Stimulated activated CD4-positive, alpha-beta T cell treated with anti-CD3 and anti-CD28 coated beads, TNF-alpha, amount 100 ng/mL, for 4 hours (primary cell): Measurements from ENCODE around the gene GRIK4.

Experiments used
- DNase-seq, 3 experiments: peaks; one replicate each; pipeline ENCODE4 v3.0.0-alpha.2; 2020; ENCODE audit warnings: low read depth in 3 of 3

GRIK4 gene

DNA sequence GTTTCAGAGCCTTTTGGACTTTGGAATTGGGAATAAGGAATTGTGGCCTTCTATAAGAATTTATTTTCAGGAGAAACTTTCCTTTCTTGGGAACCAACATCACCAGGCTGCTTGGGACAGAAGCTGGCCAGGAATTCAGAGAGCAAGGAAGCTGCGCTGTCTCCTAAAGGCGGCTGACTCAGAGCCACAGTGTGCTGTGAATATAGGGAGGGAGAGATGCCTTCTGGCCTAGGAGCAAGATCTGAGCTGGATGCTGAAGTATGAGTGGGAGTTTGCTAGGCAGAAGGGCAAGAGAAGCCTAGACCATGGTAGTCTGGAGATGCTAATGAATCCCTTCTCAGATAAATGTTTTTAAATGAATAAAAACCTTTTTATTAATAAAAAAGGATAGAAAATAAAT is 298.7 kb downstream of the GRIK4 start:
- no peak for DNase-seq

DNA sequence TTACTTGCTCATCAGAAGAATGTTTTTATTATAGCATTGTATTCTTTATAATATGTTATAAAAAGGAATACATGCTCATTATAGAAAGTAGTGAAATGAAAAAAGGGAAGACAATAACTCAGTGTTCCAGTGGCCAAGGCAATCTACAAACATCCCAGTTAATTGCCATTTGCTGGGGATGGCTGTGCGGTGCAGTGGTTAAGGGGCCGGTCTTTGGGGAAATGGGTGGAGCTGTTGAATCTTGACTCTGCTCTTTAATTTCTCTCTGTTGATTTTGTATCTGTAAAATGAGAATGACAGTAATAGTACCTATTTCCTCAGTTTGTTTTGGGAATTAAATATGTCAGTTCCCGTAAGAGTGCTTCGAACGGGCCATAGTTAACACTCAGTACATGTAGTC is 299.7 kb downstream of the GRIK4 start:
- DNase-seq = no peak

- no peak for DNase-seq
Measured at GRCh38 chr11:120811731-120812130, 300.2 kb downstream of the GRIK4 start.

GRCh38 chr11:120814531-120815318 is 303.2 kb downstream of the GRIK4 start:
- no peak for DNase-seq

DNA sequence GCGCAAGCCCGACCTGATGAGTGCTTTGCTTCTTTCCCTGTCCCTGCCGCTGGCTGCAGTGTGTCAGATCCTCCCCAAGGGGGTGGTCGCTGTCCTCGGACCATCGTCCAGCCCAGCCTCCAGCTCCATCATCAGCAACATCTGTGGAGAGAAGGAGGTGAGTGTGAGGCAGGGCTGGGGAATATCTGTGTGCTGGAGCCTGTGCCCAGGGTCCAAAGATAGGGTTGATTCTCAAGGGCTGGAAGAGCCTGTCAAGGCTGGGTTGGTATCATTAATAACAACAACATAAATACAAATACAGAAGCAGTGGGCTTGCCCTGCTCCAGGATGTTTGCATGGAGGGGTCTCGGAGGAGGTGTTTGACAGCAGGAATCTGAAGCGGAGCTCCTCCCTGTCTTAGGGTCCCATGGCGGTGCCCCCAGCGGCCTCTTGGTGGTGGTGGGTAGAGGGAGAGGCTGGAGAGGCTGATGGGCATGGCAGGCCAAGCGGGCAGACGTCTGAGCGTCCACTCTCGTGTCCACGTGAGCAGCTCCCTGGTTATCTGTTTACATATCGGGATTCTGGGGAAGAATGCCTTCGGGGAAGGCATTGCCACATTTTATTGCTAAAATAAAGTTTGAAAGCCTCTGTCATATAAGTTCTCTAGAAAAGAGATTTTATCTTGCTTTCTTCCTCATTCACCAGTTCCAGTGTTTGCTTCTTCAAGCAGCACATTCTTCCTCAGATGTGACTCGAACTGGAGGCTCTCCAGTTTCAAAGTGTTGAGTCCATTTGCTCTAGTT is 304.0 kb downstream of the GRIK4 start:
- no peak for DNase-seq

GRCh38 chr11:120816176-120816575 is 304.6 kb downstream of the GRIK4 start:
- DNase-seq = no peak

DNA sequence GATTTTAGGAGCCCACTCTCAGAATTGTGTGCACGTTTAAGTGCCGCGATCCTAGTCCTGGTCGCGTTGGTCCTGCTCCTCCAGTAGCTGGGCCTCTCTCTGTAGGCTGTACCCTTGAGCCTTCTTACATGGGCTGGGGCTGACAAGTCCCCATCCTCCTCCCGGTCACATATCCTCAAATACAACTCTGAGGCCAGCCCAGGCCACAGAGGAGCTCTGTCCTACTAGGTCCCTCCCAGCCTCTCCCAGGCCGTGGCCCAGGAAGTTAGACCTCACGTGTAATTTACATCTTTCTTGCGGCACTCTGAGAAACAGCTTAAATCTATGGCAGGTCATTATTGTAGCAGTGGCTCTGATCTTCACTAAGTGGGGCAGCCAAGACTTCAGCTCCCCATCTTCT is 305.2 kb downstream of the GRIK4 start:
- no peak for DNase-seq

GRCh38 chr11:120817158-120817557 is 305.6 kb downstream of the GRIK4 start:
- DNase-seq = no peak

DNA sequence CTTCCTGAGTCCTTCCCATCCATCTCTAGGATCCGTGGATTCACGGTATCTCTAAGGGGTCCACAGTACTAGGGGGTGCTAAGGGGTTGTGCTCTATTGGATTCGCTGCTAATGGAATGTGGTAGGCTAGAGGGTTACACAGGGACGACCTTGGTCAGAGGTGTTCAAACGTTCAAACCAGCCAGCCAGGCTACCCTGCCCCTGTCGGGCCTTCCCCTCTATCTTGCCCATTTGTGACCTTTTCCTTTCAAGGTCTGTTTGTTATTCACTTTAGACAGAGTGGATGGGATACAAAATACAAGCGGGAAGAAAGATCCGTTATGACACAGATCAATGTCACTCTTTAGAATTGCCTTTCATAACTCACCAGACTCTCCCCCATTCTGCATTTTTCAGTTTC is 306.5 kb downstream of the GRIK4 start:
- no peak for DNase-seq

DNA sequence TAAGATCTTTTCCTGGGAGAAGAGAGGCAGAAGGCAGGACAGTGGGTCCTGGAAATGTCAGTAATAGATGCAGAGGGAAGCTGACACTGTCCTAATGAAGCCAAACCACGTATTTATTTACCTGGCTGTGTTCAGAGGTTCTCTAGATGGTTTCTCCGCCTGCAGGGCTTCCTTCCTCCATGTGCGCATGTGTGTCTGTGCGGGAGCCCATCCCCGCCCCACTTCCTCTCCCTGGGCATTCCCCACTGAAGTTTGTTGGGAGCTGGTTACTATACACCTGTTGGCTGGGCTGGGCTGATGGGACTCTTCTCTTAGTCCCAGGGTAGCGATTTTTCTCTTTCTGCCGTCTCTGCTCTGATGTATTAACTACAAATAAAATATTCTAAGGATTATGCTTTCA is 307.5 kb downstream of the GRIK4 start:
- DNase-seq = no peak

DNA sequence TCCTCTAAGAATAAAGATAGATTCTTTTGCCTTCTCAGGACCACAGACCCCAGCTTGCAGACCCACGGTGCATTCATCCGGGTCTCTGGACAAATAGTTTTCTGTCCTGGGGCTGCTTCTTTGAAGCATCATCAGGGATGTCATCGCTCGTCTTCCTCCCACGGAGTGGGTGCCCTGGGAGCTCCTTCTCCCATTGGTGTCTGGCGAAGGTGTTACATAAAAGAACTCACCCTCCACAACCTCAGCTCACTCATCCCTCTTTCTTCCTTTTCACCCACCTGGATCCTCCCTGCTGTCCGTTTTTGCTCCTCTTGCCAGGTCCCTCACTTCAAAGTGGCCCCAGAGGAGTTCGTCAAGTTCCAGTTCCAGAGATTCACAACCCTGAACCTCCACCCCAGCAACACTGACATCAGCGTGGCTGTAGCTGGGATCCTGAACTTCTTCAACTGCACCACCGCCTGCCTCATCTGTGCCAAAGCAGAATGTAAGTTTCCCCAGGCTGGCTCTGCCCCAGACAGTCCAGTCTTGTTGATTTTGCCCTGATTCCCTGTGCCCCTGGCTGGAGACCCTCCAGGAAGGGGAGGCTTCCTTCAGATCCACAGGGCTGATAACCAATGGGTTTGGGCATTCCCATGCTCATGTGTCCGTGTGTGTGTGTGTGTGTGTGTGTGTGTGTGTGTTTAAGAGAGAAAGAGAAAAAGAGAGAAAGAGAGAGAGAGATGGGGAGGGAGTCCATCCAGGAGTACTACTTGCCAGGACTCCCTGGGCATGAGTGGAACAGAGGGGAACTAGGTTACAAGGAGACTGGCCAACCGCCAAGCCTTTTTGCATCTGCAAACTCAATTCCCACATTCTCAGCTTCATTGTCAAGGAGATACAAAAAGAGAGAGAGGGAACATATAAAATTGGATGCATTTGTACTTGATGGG is 308.2 kb downstream of the GRIK4 start:
- DNase-seq = no peak

DNA sequence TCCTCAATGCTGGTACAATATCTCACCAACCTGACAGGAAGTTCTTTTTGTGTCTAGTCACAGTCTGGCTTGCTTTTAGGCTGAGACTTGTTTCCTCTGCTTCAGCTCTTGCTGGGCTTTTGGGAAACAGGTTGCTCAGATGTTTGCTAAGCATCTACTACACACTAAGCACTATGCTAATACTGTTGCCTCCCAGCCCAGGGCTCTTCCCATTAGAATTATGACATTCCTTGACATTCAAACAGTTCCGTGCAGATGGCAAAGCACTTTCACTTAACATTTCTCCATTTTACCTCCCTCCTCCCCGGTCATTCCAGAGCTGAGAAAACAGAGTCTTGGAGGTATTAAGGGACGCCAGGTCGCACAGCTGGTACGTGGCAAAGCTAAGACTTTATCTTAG is 311.6 kb downstream of the GRIK4 start:
- no peak for DNase-seq

DNA sequence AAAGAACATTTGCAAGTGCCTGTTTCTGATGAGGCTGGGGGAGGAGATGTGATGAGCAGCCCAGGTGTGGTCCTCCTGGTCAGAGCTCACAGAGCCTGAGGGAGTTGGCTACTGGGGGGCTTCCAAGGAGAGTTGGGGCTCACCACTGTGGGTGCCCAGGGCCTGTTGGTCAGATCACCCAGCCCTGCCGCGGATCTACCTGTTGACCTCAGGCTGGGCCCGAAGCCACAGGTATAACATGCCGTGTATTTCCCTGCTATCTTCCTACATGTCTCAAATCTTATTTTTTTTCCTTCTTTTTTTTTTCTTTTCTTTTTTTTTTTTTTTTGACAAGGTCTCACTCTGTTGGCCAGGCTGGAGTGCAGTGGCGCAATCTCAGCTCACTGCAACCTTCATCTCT is 312.7 kb downstream of the GRIK4 start:
- no peak for DNase-seq

GRCh38 chr11:120827198-120827597 is 315.6 kb downstream of the GRIK4 start:
- no peak for DNase-seq

GRCh38 chr11:120827820-120828219 is 316.3 kb downstream of the GRIK4 start:
- DNase-seq = no peak

DNA sequence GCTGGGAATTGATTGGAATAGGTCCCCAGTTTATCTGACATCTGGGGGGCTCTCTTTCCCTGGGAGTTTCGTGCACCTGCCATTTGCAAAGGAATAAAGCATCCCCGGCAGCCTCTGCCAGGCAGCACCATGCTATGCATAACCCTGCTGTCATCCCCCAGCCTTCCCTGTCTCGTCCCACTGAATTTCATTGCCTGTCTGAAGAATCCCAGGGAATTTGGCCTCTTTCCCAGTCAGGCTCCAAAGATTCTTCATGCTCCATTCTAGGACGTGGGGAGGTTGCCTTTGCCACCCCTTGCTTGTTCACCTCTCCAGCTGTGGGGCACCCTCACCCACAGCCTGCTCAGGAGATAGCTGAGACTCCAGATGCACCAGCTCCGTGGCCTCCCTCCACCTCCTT is 317.3 kb downstream of the GRIK4 start:
- DNase-seq = no peak

DNA sequence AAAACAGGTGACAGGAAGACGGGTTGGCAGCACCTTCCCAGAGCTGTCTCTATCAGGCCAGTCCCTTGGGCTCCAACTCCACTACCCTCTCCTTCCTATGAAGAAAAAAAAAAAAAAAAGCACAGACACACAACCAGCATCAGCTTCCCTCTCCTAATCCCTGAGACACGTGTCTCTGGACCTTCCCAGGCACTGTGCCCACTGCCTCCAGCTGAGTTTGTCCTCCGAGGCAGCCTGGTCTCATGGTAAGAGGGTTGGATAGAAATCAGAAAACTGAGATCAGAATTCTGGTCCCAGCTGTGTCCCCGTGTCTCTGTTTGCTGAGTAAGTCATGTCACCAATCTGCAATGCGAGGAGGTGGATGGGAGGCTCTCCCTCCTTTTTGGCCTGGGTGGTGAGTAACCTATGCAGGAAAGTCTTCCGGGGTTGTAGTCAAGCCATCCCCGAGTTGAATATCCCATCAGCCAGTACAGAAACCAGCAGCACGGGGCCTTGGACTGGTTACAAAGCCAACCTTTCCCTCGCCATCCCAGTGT is 318.6 kb downstream of the GRIK4 start:
- DNase-seq = no peak

GRCh38 chr11:120832481-120833238 is 321.1 kb downstream of the GRIK4 start:
- no peak for DNase-seq

DNA sequence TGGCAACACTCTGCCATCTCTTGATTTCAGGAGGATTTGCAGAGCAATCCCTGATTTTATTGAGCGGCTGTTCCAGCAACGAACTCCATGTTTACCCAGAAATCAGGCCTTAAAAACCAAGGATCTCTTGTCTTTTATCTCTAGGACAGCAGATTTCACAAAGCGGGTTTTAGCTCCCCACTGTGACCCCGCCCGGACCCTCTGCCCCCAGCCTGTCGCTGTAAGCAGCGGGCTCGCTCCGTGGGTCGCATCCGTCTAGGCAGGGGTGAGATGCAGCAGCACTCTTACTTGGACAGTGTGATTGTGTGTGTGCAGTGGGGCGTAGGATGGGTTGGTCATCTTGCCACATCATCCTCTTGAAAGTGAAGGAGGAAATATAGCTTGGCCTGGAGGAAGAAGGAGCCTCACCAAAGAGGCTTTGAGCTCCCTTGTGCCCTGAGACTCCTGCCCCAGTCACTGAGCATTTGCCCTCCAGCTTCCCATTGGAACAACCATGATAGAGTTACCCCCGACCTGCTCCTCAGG is 323.2 kb downstream of the GRIK4 start:
- DNase-seq = no peak

- DNase-seq = no peak
Measured at GRCh38 chr11:120835601-120836228, 324.2 kb downstream of the GRIK4 start.
